ENCODE data around the gene APOC4. TPM values are rescaled to one million over a fixed set of nuclear protein-coding genes. Genes with fewer than 3 reads are reported as not detected.
"Not testable (repeated sequence)": the region's sequence is repeated elsewhere in the genome, so short reads cannot be mapped to it uniquely, and the experiment has no call there.

APOC4 gene
- total and polyA plus RNA-seq, 7 donors: not detected

DNA sequence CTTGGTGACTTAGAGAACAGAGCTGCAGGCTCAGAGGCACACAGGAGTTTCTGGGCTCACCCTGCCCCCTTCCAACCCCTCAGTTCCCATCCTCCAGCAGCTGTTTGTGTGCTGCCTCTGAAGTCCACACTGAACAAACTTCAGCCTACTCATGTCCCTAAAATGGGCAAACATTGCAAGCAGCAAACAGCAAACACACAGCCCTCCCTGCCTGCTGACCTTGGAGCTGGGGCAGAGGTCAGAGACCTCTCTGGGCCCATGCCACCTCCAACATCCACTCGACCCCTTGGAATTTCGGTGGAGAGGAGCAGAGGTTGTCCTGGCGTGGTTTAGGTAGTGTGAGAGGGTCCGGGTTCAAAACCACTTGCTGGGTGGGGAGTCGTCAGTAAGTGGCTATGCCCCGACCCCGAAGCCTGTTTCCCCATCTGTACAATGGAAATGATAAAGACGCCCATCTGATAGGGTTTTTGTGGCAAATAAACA, 17.8 kb upstream of the APOC4 start:
- no peak for DNase-seq
- WGBS, 2 donors: 69 to 75% methylated on average over 8 of the region's 8 CpGs
- intact Hi-C loops (cut with DNase I): no loop called here
- Histone ChIP-seq H3K27me3 (no peaks in the 10 kb centered on the region), H3K4me1 (peaks cover 0 to 13% (median 9%) of the 10 kb centered on the region in 4 donors), H3K27ac (peak overlapping the region in 2 of 4 donors; percentile 14 to 55), H3K4me3 (no peak overlapping the region), H3K9me3 (no peaks in the 10 kb centered on the region), H3K36me3 (no peaks in the 10 kb centered on the region)
- no peak for TF ChIP-seq POLR2A (IDR thresholded peaks at IDR 0.05)
- TF ChIP-seq, protein P1, sequence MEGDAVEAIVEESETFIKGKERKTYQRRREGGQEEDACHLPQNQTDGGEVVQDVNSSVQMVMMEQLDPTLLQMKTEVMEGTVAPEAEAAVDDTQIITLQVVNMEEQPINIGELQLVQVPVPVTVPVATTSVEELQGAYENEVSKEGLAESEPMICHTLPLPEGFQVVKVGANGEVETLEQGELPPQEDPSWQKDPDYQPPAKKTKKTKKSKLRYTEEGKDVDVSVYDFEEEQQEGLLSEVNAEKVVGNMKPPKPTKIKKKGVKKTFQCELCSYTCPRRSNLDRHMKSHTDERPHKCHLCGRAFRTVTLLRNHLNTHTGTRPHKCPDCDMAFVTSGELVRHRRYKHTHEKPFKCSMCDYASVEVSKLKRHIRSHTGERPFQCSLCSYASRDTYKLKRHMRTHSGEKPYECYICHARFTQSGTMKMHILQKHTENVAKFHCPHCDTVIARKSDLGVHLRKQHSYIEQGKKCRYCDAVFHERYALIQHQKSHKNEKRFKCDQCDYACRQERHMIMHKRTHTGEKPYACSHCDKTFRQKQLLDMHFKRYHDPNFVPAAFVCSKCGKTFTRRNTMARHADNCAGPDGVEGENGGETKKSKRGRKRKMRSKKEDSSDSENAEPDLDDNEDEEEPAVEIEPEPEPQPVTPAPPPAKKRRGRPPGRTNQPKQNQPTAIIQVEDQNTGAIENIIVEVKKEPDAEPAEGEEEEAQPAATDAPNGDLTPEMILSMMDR (IDR thresholded peaks at IDR 0.05): no peak
- TF ChIP-seq EP300 (IDR thresholded peaks at IDR 0.05): no peak
- TF ChIP-seq POLR2AphosphoS5 (IDR thresholded peaks at IDR 0.05): no peak

DNA sequence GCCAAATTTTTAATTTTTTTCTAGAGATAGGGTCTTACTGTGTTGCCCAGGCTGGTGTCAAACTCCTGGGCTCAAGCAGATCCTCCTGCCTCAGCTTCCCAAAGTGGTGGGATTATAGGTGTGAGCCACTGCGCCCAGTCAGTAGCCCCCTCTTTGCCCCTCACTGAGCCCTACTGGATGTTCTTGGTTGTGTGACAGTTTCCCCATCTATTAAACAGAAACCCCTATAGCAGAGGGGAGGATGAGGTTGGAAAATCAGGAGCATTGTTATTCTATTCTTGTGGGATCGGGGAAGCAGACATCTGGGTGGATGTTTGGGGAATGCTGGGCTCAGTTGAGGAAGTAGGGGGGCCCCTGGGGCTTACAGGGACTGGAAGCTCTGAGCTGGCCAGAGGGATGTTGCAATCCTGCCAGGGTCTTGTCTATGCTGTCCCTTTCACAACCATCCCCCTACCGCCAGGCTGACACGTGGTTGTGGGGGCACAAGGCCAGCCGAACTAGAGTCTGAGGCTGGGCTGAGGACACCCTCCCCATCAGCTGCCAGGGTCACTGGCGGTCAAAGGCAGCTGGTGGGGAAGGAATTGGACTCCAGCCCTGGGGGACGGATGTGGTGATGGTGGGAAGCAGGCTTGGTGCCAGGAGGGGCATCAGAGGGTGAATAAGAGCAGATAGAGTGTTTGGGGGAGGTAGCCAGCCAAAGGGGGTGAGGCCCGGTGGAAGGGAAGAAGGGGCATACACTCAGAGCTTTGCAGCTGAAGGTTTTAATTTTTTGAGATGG, 16.7 kb upstream of the APOC4 start:
- Histone ChIP-seq H3K27me3 (no peaks in the 10 kb centered on the region), H3K9me3 (no peaks in the 10 kb centered on the region), H3K36me3 (no peaks in the 10 kb centered on the region), H3K27ac (peak overlapping the region; percentile 14 to 55 (median 18)), H3K4me3 (no peak overlapping the region), H3K4me1 (peaks cover 0 to 13% (median 9%) of the 10 kb centered on the region in 4 donors)
- 42 to 67% methylated on average over 8 of the region's 8 CpGs for WGBS, 2 donors
- TF ChIP-seq, protein P1 (IDR thresholded peaks at IDR 0.05): no peak
- TF ChIP-seq POLR2AphosphoS5 (IDR thresholded peaks at IDR 0.05): peak in 3 of 4 donors; percentile 20 to 43 (median 32)
- peak; percentile 92 for DNase-seq
- intact Hi-C loops (cut with DNase I): no loop called here

DNA sequence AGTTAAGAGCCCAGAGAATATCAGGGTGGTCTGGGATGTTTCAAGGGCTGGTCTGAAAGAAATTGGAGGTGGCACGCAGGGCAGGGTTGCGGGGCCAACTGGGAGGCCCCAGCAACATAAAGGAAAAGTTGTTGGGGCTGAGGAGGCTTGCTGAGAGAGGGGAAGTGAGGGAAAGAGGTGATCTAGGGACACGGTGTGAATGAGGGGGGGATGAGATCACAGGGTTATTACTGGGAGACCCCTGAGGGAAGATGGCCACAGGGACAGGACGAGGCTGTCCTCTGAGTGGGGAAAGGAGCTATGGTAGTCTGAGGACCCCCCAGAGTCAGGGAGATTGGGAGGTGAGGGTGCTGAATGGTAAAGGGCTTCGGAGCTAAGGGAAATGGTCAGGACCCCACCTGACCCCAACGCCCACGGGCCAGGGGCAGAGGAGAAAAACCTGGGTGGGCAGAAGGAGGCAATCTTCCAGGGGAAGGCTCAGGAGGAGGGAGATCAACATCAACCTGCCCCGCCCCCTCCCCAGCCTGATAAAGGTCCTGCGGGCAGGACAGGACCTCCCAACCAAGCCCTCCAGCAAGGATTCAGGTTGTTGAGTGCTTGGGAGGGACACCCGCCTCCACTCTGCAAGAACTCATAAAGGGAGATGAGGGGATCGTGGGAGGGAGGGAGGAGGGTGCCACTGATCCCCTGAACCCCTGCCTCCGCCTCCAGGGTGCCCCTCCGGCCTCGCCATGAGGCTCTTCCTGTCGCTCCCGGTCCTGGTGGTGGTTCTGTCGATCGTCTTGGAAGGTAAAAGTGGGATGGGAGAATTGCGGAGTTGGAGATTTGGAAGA, 15.6 kb upstream of the APOC4 start:
- H3K9me3 ChIP-seq; H3K27ac ChIP-seq; H3K36me3 ChIP-seq; intact Hi-C loops (cut with DNase I); H3K27me3 ChIP-seq; DNase-seq: not testable (repeated sequence)
- H3K4me3 ChIP-seq: peak overlapping the region in 1 of 4 donors; percentile 34
- H3K4me1 ChIP-seq: peaks cover 0 to 13% (median 9%) of the 10 kb centered on the region in 4 donors
- WGBS, 2 donors: 36 to 49% methylated on average over 19 of the region's 19 CpGs

DNA sequence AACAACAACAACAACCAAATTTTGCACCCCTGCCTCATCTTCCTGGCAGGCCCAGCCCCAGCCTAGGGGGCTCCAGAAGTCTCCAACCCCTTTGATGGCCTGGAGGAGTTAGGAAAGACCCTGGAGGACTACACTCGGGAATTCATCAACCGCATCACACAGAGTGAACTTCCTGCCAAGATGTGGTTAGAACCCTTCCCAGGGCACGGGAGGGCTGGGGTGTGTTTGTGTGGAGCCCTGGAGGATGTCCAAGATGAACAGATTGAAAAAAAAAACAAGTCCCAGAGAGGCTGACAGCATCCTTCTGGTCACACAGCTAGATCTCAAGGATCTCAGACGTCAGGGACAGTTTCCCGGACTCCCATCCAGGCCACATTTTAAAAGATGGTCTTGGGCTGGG, 14.3 kb upstream of the APOC4 start:
- Histone ChIP-seq H3K9me3 (no peaks in the 10 kb centered on the region), H3K36me3 (no peaks in the 10 kb centered on the region), H3K4me3 (no peak overlapping the region), H3K27me3 (no peaks in the 10 kb centered on the region), H3K4me1 (peaks cover 0 to 13% (median 9%) of the 10 kb centered on the region in 4 donors), H3K27ac (no peak overlapping the region)
- intact Hi-C loops (cut with DNase I): no loop called here
- no peak for DNase-seq
- 33 to 51% methylated on average over 5 of the region's 5 CpGs for WGBS, 2 donors
- TF ChIP-seq, protein P1 (IDR thresholded peaks at IDR 0.05): no peak
- TF ChIP-seq EP300 (IDR thresholded peaks at IDR 0.05): no peak
- TF ChIP-seq POLR2A (IDR thresholded peaks at IDR 0.05): no peak
- TF ChIP-seq POLR2AphosphoS5 (IDR thresholded peaks at IDR 0.05): no peak

DNA sequence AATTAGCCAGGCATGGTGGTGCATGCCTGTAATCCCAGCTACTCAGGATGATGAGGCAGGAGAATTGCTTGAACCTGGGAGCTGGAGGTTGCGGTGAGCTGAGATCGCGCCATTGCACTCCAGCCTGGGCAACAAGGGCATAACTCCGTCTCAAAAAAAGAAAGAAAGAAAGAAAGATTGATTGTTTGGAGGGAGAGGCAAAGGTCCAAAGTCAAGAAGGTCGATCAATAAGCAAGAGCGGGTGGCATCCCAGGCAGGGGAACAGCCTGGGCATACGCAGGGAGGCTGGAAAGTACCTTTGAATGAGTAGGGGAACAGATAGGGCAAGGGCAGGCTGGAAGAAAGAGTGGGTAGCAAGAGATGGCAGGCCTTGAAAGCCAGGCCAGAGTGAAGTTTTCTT, 11.9 kb upstream of the APOC4 start:
- Histone ChIP-seq H3K9me3 (no peaks in the 10 kb centered on the region), H3K27ac (no peak overlapping the region), H3K4me1 (peaks cover 0 to 13% (median 9%) of the 10 kb centered on the region in 4 donors), H3K4me3 (no peak overlapping the region), H3K27me3 (no peaks in the 10 kb centered on the region), H3K36me3 (no peaks in the 10 kb centered on the region)
- 81 to 90% methylated on average over 7 of the region's 7 CpGs for WGBS, 2 donors
- DNase-seq: no peak
- intact Hi-C loops (cut with DNase I): no loop called here
- TF ChIP-seq EP300 (IDR thresholded peaks at IDR 0.05): no peak
- TF ChIP-seq POLR2A (IDR thresholded peaks at IDR 0.05): no peak
- no peak for TF ChIP-seq POLR2AphosphoS5 (IDR thresholded peaks at IDR 0.05)
- TF ChIP-seq, protein P1 (IDR thresholded peaks at IDR 0.05): no peak
